AG09309 (cell line): ENCODE results near the gene TCEAL8.

Experiments used
- DNase-seq: peaks from one replicate; pipeline ENCODE4 v3.0.0-alpha.2; 2010; ENCODE audit warnings: low read depth
- H3K4me3 ChIP-seq: 2 replicates; pipeline ENCODE4 v1.5.1; 2011; ENCODE audit warnings: mild to moderate bottlenecking, low read depth, low read length, moderate library complexity; ENCODE audit not compliant: control insufficient read depth
- TF ChIP-seq, protein P1 (sequence below): IDR thresholded peaks from 2 replicates; pipeline ENCODE4 v1.5.1; 2011; ENCODE audit warnings: mild to moderate bottlenecking, low read depth, low read length, inconsistent platforms; ENCODE audit not compliant: insufficient read depth, control insufficient read depth; ENCODE audit errors: missing control alignments

Gene TCEAL8

GRCh38 chrX:103258275-103258674, 3.3 kb upstream of the TCEAL8 start:
- no peak overlapping the region for H3K4me3 ChIP-seq
- DNase-seq, result no peak
- TF ChIP-seq, protein P1, sequence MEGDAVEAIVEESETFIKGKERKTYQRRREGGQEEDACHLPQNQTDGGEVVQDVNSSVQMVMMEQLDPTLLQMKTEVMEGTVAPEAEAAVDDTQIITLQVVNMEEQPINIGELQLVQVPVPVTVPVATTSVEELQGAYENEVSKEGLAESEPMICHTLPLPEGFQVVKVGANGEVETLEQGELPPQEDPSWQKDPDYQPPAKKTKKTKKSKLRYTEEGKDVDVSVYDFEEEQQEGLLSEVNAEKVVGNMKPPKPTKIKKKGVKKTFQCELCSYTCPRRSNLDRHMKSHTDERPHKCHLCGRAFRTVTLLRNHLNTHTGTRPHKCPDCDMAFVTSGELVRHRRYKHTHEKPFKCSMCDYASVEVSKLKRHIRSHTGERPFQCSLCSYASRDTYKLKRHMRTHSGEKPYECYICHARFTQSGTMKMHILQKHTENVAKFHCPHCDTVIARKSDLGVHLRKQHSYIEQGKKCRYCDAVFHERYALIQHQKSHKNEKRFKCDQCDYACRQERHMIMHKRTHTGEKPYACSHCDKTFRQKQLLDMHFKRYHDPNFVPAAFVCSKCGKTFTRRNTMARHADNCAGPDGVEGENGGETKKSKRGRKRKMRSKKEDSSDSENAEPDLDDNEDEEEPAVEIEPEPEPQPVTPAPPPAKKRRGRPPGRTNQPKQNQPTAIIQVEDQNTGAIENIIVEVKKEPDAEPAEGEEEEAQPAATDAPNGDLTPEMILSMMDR, result no peak

DNA sequence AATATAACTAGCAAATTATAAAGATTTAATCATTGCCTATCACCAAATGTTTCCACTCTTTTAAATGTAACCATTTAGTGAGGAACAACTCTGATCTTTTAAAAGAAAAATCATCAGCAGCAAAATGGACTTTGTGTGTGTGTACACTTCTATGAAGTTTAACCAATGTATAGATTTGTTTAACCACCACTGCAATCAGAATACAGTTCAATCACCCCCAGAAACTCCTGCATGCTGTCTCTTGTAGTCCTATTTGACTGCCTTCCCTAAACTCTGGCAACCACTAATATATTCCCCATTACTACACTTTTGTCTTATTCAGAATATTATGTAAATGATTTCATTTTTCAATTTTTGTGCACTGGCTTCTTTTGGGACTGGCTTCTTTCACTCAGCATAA, 1.7 kb upstream of the TCEAL8 start:
- TF ChIP-seq, protein P1, result no peak
- H3K4me3 ChIP-seq, result no peak overlapping the region
- no peak for DNase-seq

DNA sequence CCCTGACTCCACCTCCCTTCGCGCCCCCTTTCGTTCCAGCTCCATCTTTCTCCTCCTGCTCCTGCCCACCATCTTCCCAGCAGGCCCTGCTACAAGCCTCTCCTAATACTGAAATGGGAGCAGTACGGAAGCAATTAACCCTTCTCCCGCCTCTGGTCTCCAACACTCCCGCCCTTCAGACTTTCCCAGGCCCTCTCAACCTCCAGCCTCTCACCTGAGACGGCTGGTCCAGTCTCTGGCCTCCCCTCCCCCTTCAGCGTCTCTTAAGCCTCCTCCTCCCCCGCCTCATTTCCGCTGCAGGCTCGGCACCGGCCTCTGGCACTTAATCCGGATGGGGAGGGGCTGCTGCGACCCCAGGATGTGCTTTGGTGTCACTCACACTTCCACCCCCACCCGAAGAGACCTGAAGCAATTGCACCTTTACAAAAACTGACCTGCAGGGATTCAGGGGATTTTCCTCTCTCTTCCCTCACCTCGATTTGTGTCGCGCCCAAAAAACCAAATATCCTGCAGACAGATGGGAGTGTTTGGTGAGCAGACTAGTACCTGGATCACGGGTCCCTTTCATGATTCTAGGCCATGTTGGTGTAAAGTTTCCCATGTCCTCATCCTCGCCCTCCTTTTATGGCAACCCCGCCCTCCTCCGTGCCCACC, 657 bp downstream of the TCEAL8 start:
- TF ChIP-seq, protein P1, result no peak
- H3K4me3 ChIP-seq, result peak overlapping the region; percentile 83
- DNase-seq, result no peak

GRCh38 chrX:103253608-103254007, 1.3 kb downstream of the TCEAL8 start:
- no peak for DNase-seq
- TF ChIP-seq, protein P1, result no peak
- H3K4me3 ChIP-seq, result peak overlapping the region; percentile 83

DNA sequence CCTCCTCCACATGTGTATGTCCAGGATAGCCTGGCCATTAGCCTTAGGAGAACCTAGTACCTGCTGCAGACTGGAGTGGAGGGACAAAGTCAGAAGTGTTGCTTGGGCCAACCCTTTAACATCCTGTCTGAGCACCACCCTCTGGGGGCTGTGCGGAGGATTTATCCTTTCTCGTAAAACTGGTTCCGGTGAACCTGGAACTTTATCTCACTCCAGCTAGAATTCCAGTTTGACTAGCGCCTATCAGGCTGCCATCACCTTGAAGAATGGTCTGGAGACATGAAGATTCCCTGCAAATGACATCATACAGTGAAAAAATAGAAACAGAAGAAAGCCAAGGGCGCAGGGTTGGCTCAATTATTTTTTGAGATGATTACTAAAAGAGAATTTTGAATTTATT, 4.0 kb downstream of the TCEAL8 start:
- TF ChIP-seq, protein P1, result no peak
- no peak for DNase-seq
- no peak overlapping the region for H3K4me3 ChIP-seq

DNA sequence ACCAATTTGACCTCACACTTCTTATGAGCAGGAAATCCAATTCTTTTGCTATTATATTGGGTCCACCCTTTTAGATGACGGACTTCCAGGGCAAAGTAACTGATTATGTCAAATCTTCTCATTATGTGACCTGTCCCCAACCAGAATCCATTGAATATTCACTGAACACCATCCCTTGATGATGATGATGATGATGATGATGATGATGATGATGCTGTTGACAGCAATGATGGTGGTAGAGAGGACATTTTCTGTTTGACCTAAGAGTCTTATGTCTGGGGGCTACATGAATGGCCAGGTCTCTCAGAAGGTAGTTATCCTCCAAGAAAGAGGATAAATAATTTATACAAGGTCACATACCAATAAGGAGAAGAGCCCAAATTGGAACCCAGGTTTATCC, 5.2 kb downstream of the TCEAL8 start:
- no peak for DNase-seq
- H3K4me3 ChIP-seq, result no peak overlapping the region
- TF ChIP-seq, protein P1, result no peak
